GM23338 (cell line): ENCODE data around the gene SND1. TPM values are rescaled to one million over a fixed set of nuclear protein-coding genes. Genes with fewer than 3 reads are reported as not detected.

Experiments
- ATAC-seq: fragments of 200-7000 bp; cut with Tn5 transposase; 3 replicates; pipeline ENCODE4 v1.9.1; 2020
- DNase-seq: peaks from one replicate; pipeline ENCODE4 v3.0.0-alpha.2; 2015; ENCODE audit warnings: low spot score
- H2AFZ ChIP-seq: fragments of 200-600 bp; sonication (generic); 2 replicates; pipeline ENCODE4 v1.8.0; 2016; ENCODE audit warnings: antibody characterized with exemption, mild to moderate bottlenecking, moderate library complexity
- H3F3A ChIP-seq: fragments of 200-600 bp; sonication (generic); replicated peaks from 2 replicates; pipeline ENCODE4 v1.8.0; 2017; ENCODE audit warnings: antibody characterized with exemption, mixed run types, low read depth
- H3K27ac ChIP-seq: fragments of 200-600 bp; sonication (generic); 2 replicates; pipeline ENCODE4 v1.6.1; 2016; ENCODE audit warnings: low read depth
- H3K27me3 ChIP-seq: fragments of 200-600 bp; sonication (generic); 2 replicates; pipeline ENCODE4 v1.8.0; 2016; ENCODE audit warnings: mild to moderate bottlenecking, mixed run types, moderate library complexity; ENCODE audit not compliant: insufficient read depth
- H3K36me3 ChIP-seq: fragments of 200-600 bp; sonication (generic); 2 replicates; pipeline ENCODE4 v1.8.0; 2016; ENCODE audit warnings: mild to moderate bottlenecking; ENCODE audit not compliant: insufficient read depth
- H3K4me1 ChIP-seq: fragments of 200-600 bp; sonication (generic); 2 replicates; pipeline ENCODE4 v1.8.0; 2016; ENCODE audit warnings: mild to moderate bottlenecking, moderate library complexity; ENCODE audit not compliant: insufficient read depth
- H3K4me2 ChIP-seq: fragments of 200-600 bp; sonication (generic); 2 replicates; pipeline ENCODE4 v1.7.1; 2017; ENCODE audit warnings: mixed run types
- H3K4me3 ChIP-seq: fragments of 200-600 bp; sonication (generic); 2 replicates; pipeline ENCODE4 v1.6.1; 2016; ENCODE audit warnings: mixed run types
- H3K79me2 ChIP-seq: fragments of 200-600 bp; sonication (generic); replicated peaks from 2 replicates; pipeline ENCODE4 v1.8.0; 2017; ENCODE audit warnings: mild to moderate bottlenecking; ENCODE audit not compliant: insufficient read depth
- H3K9me2 ChIP-seq: fragments of 200-600 bp; sonication (generic); 2 replicates; pipeline ENCODE4 v1.8.0; 2017; ENCODE audit not compliant: insufficient read depth
- H4K20me1 ChIP-seq: fragments of 200-600 bp; sonication (generic); replicated peaks from 2 replicates; pipeline ENCODE4 v1.8.0; 2017; ENCODE audit warnings: mild to moderate bottlenecking; ENCODE audit not compliant: insufficient read depth
- H3K27ac Mint-ChIP-seq: 2 replicates; pipeline ENCODE4 v1.8.0; 2020; ENCODE audit warnings: inconsistent platforms, mild to moderate bottlenecking, moderate library complexity, mixed read lengths
- H3K27me3 Mint-ChIP-seq: 3 replicates; pipeline ENCODE4 v1.8.0; 2022; ENCODE audit warnings: low read depth, mild to moderate bottlenecking, moderate library complexity, mixed read lengths, inconsistent platforms; ENCODE audit not compliant: insufficient read depth, poor library complexity
- H3K36me3 Mint-ChIP-seq: 3 replicates; pipeline ENCODE4 v1.8.0; 2021; ENCODE audit warnings: low read depth, mild to moderate bottlenecking, inconsistent platforms, moderate library complexity, mixed read lengths
- H3K4me1 Mint-ChIP-seq: 3 replicates; pipeline ENCODE4 v1.8.0; 2020; ENCODE audit warnings: mild to moderate bottlenecking, inconsistent platforms, mixed read lengths
- H3K4me3 Mint-ChIP-seq: 3 replicates; pipeline ENCODE4 v1.8.0; 2021; ENCODE audit warnings: moderate library complexity, mild to moderate bottlenecking, inconsistent platforms, mixed read lengths
- H3K9me3 Mint-ChIP-seq: 3 replicates; pipeline ENCODE4 v1.8.0; 2020; ENCODE audit warnings: moderate library complexity, mild to moderate bottlenecking, inconsistent platforms, mixed read lengths
- CREB1 ChIP-seq: fragments of 250-450 bp; sonication (Bioruptor Pico); IDR thresholded peaks from 2 replicates; pipeline ENCODE4 v1.5.0; 2020; ENCODE audit warnings: low read depth, mild to moderate bottlenecking, moderate library complexity
- ETS1 ChIP-seq: IDR thresholded peaks from 2 replicates; pipeline ENCODE4 v1.6.1; 2016; ENCODE audit warnings: antibody characterized with exemption
- EZH2 ChIP-seq: fragments of 200-600 bp; sonication (generic); IDR thresholded peaks from one replicate; pipeline ENCODE4 v1.8.0; 2017; ENCODE audit warnings: antibody characterized with exemption, mild to moderate bottlenecking, low read depth; ENCODE audit not compliant: unreplicated experiment
- EZH2phosphoT487 ChIP-seq: fragments of 200-600 bp; sonication (generic); IDR thresholded peaks from one replicate; pipeline ENCODE4 v1.8.1; 2018; ENCODE audit warnings: antibody characterized with exemption; ENCODE audit not compliant: unreplicated experiment
- JUNB ChIP-seq: IDR thresholded peaks from one replicate; pipeline ENCODE4 v1.6.1; 2016; ENCODE audit warnings: antibody characterized with exemption; ENCODE audit not compliant: unreplicated experiment
- NANOG ChIP-seq: IDR thresholded peaks from 2 replicates; pipeline ENCODE4 v1.6.1; 2016; ENCODE audit warnings: antibody characterized with exemption, borderline replicate concordance
- POLR2AphosphoS5 ChIP-seq: IDR thresholded peaks from 2 replicates; pipeline ENCODE4 v1.6.1; 2016; ENCODE audit warnings: antibody characterized with exemption, low read depth
- STAT1 ChIP-seq: IDR thresholded peaks from one replicate; pipeline ENCODE4 v1.6.1; 2016; ENCODE audit warnings: antibody characterized with exemption; ENCODE audit not compliant: unreplicated experiment
- ZNF114 ChIP-seq: fragments of 250-450 bp; sonication (Bioruptor Pico); IDR thresholded peaks from 2 replicates; pipeline ENCODE4 v1.5.0; 2020; ENCODE audit warnings: mild to moderate bottlenecking, moderate library complexity
- ZNF331 ChIP-seq: fragments of 250-450 bp; sonication (Bioruptor Pico); IDR thresholded peaks from 2 replicates; pipeline ENCODE4 v1.5.0; 2020; ENCODE audit warnings: low read depth, mild to moderate bottlenecking, moderate library complexity
- ZNF462 ChIP-seq: fragments of 250-450 bp; sonication (Bioruptor Pico); IDR thresholded peaks from 2 replicates; pipeline ENCODE4 v1.5.0; 2020; ENCODE audit warnings: mild to moderate bottlenecking, moderate library complexity
- polyA plus RNA-seq: library from polyadenylated mRNA; unstranded; fragments of >200 nt; fragmentation: Nextera tagmentation; extraction: Ambion mirVana; gene quantifications from 2 replicates; pipeline ENCODE4 v1.2.1, GENCODE V29; 2016
- total RNA-seq: library from RNA; depleted of rRNA; stranded (reverse); fragments of >200 nt; shearing (Covaris generic); gene quantifications from 2 replicates; pipeline ENCODE4 v1.2.3, GENCODE V29; 2014
- TF ChIP-seq, protein P1 (sequence below): IDR thresholded peaks from one replicate; pipeline ENCODE4 v1.6.1; 2018; ENCODE audit warnings: antibody characterized with exemption; ENCODE audit not compliant: unreplicated experiment
- TF ChIP-seq, protein P2 (sequence below), 2 experiments: fragments of 200-600 bp in 1 of 2; sonication (generic) in 1 of 2; conservative IDR thresholded peaks; 2 replicates each; pipeline versions ENCODE4 v1.5.1 to v1.6.1; 2016 to 2017; ENCODE audit warnings: antibody characterized with exemption in 2 of 2, low read depth in 2 of 2, mild to moderate bottlenecking in 2 of 2, moderate library complexity in 1 of 2

Gene SND1
- total and polyA plus RNA-seq, 2 experiments from 2014 or later: 107 to 254 TPM

DNA sequence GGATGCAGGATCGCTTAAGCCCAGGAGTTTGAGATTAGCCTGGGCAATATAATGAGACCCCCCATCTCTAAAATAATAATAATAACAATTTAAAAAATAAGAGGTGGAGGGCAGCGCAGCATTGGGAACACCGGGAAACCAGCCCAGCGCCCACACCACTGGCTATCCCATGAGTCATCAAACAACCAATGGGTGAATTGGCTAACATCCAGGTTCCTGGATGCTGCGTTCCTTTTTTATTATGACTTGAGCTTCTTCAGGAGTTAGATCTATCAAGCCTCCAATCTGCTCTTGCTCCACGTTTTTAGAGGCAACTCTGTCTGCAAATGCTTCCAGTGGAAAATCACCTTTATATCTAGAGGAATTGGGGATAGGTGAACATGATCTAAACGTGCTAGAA, 389.2 kb downstream of the SND1 start:
- Histone ChIP-seq H3K36me3 (no peaks in the 10 kb centered on the region), H3K4me2 (no peak overlapping the region), H3K9me2 (no peaks in the 10 kb centered on the region), H3F3A (no peaks in the 10 kb centered on the region), H4K20me1 (peaks cover 28% of the 10 kb centered on the region), H3K27me3 (no peaks in the 10 kb centered on the region), H2AFZ (no peak overlapping the region), H3K4me1 (no peaks in the 10 kb centered on the region), H3K79me2 (no peaks in the 10 kb centered on the region), H3K4me3 (no peak overlapping the region), H3K27ac (no peak overlapping the region)
- no peaks in the 10 kb centered on the region for H3K36me3 Mint-ChIP-seq
- no peak overlapping the region for H3K4me3 Mint-ChIP-seq
- H3K27me3 Mint-ChIP-seq: peaks cover 3% of the 10 kb centered on the region
- DNase-seq (no peak), ATAC-seq (no peak)
- no peaks in the 10 kb centered on the region for H3K9me3 Mint-ChIP-seq
- TF ChIP-seq, protein P1, sequence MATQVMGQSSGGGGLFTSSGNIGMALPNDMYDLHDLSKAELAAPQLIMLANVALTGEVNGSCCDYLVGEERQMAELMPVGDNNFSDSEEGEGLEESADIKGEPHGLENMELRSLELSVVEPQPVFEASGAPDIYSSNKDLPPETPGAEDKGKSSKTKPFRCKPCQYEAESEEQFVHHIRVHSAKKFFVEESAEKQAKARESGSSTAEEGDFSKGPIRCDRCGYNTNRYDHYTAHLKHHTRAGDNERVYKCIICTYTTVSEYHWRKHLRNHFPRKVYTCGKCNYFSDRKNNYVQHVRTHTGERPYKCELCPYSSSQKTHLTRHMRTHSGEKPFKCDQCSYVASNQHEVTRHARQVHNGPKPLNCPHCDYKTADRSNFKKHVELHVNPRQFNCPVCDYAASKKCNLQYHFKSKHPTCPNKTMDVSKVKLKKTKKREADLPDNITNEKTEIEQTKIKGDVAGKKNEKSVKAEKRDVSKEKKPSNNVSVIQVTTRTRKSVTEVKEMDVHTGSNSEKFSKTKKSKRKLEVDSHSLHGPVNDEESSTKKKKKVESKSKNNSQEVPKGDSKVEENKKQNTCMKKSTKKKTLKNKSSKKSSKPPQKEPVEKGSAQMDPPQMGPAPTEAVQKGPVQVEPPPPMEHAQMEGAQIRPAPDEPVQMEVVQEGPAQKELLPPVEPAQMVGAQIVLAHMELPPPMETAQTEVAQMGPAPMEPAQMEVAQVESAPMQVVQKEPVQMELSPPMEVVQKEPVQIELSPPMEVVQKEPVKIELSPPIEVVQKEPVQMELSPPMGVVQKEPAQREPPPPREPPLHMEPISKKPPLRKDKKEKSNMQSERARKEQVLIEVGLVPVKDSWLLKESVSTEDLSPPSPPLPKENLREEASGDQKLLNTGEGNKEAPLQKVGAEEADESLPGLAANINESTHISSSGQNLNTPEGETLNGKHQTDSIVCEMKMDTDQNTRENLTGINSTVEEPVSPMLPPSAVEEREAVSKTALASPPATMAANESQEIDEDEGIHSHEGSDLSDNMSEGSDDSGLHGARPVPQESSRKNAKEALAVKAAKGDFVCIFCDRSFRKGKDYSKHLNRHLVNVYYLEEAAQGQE: no peak
- no peak for TF ChIP-seq EZH2
- no peak for TF ChIP-seq ZNF331 (CRISPR knock-in tag)
- no peak for TF ChIP-seq ETS1
- no peak for TF ChIP-seq JUNB
- TF ChIP-seq NANOG: no peak
- no peak for TF ChIP-seq ZNF462 (CRISPR knock-in tag)
- TF ChIP-seq ZNF114: no peak
- TF ChIP-seq STAT1: no peak
- no peak for TF ChIP-seq CREB1 (CRISPR knock-in tag)
- TF ChIP-seq POLR2AphosphoS5: no peak
- TF ChIP-seq, protein P2, sequence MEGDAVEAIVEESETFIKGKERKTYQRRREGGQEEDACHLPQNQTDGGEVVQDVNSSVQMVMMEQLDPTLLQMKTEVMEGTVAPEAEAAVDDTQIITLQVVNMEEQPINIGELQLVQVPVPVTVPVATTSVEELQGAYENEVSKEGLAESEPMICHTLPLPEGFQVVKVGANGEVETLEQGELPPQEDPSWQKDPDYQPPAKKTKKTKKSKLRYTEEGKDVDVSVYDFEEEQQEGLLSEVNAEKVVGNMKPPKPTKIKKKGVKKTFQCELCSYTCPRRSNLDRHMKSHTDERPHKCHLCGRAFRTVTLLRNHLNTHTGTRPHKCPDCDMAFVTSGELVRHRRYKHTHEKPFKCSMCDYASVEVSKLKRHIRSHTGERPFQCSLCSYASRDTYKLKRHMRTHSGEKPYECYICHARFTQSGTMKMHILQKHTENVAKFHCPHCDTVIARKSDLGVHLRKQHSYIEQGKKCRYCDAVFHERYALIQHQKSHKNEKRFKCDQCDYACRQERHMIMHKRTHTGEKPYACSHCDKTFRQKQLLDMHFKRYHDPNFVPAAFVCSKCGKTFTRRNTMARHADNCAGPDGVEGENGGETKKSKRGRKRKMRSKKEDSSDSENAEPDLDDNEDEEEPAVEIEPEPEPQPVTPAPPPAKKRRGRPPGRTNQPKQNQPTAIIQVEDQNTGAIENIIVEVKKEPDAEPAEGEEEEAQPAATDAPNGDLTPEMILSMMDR (conservative IDR thresholded peaks at IDR 0.05; ENCODE audit: low read depth in 2 of 2): no peak
- no peak for TF ChIP-seq EZH2phosphoT487
- H3K27ac Mint-ChIP-seq: no peak overlapping the region
- peaks cover 15% of the 10 kb centered on the region; the same call in 2 of the 3 replicates for H3K4me1 Mint-ChIP-seq
